Transverse colon (tissue), 4 donors: Measurements from ENCODE around the gene EPHB6.

Experiments
- CTCF ChIP-seq, 5 experiments: fragments of 200-600 bp in 3 of 5; fragments of 450-650 bp in 2 of 5; sonication (generic) in 3 of 5; IDR thresholded peaks; 1 replicate in 2 of 5; 2 replicates in 3 of 5; pipeline ENCODE4 v1.5.1; 2016 to 2017; ENCODE audit warnings: antibody characterized with exemption in 5 of 5, inconsistent platforms in 3 of 5, mild to moderate bottlenecking in 2 of 5, moderate library complexity in 1 of 5
- EP300 ChIP-seq: sonication (generic); formaldehyde crosslinking; IDR thresholded peaks from one replicate; pipeline ENCODE4 v1.6.1; 2017; ENCODE audit warnings: antibody characterized with exemption, low read depth
- POLR2A ChIP-seq: fragments of 450-650 bp; IDR thresholded peaks from one replicate; pipeline ENCODE4 v1.6.1; 2016; ENCODE audit warnings: antibody characterized with exemption, mild to moderate bottlenecking, moderate library complexity
- POLR2AphosphoS5 ChIP-seq, 3 donors: sonication (generic); formaldehyde crosslinking; IDR thresholded peaks; one replicate each; pipeline ENCODE4 v1.6.1; 2016; ENCODE audit warnings: antibody characterized with exemption in 3 of 3

GRCh38 chr7:142862351-142862750 lies 7.5 kb downstream of the EPHB6 start:
- TF ChIP-seq CTCF (IDR thresholded peaks at IDR 0.05): no peak
- TF ChIP-seq POLR2A: no peak
- no peak for TF ChIP-seq POLR2AphosphoS5 (IDR thresholded peaks at IDR 0.05)
- no peak for TF ChIP-seq EP300
